Stimulated activated CD4-positive, alpha-beta T cell treated with anti-CD3 and anti-CD28 coated beads, Interleukin-4, amount 100 ng/mL, for 4 hours (primary cell): ENCODE results near the gene TFR2.

Experiments
- DNase-seq, 2 experiments: peaks; one replicate each; pipeline ENCODE4 v3.0.0-alpha.2; 2020

Gene TFR2

DNA sequence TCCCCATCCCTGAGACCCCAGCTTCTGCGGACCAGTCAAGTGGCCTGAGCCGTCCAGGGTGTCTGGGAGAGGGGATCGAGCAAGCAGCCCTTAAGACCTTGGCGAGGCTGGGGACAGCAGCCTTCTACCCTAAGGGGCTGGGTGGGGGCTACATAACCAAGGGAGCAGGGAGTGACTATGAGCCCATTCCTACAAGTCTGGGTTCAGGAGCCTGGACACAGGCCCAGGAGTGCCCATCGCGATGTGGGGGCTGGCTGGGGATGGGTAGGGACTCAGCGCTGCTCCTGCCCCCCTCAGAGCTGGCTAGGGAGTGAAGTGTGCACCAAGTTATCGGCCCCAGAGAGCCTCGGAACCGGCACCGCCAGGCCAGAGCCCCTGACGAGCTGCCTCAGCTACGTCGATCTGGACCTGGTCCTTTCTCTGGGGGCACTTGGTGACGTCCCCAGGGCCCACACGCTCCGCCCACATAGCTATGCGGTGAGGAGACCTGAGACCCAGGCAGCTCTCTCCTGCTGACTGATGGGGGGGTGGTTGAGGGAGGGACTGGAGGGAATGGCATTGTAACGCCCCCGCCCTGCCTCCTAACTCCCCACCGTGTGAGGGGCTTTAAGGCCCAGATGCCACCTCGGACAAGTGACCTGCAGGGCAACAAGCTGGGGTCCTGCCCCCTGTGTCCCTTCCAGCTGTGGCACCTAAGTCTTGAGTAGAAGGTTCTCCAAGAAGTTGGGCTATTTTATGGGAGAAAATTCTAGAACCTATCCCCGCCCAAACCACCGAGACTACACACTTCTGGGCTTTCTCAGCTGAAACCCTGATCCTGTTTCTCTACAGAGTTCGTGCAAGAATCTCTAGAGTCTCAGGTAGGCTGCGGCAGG, 70.2 kb downstream of the TFR2 start:
- no peak for DNase-seq
